NCI-H82 treated with DMSO at 0.1 percent for 48 hours (cell line): ENCODE measurements around the gene TPH1.
"Not testable (repeated sequence)": the region's sequence is repeated elsewhere in the genome, so short reads cannot be mapped to it uniquely, and the experiment has no call there.

Experiments
- DNase-seq: peaks from one replicate; lab custom pipeline; 2025; ENCODE audit not compliant: unreplicated experiment; lab: John Stamatoyannopoulos, UW

The TPH1 gene

GRCh38 chr11:18027475-18027874 lies 18.6 kb downstream of the TPH1 start:
- no peak for DNase-seq

- DNase-seq, result no peak
Observed at GRCh38 chr11:18022419-18022818, 23.6 kb downstream of the TPH1 start.

- DNase-seq, result no peak
Observed at GRCh38 chr11:18019650-18020049, 26.4 kb downstream of the TPH1 start.

- peak; percentile 37 for DNase-seq
Observed at GRCh38 chr11:18016789-18017188, 29.3 kb downstream of the TPH1 start.

- no peak for DNase-seq
Observed at GRCh38 chr11:18014876-18015275, 31.2 kb downstream of the TPH1 start.

- no peak for DNase-seq
Observed at GRCh38 chr11:18013790-18014507, 32.1 kb downstream of the TPH1 start.

- peak; percentile 77 for DNase-seq
Observed at GRCh38 chr11:18012906-18013781, 32.9 kb downstream of the TPH1 start, which contains the start of gene SERGEF. TSS of gene SERGEF (minus strand) at chr11:18013047. CDS start at chr11:18013010, 37 bp downstream.

GRCh38 chr11:18012122-18012905 lies 33.8 kb downstream of the TPH1 start:
- no peak for DNase-seq

- DNase-seq, result no peak
Observed at GRCh38 chr11:18011633-18012032, 34.4 kb downstream of the TPH1 start.

- DNase-seq, result peak; percentile 44
Observed at GRCh38 chr11:18010977-18011586, 35.0 kb downstream of the TPH1 start.

- DNase-seq, result peak; percentile 24
Observed at GRCh38 chr11:18010121-18010670, 35.9 kb downstream of the TPH1 start.

GRCh38 chr11:18005376-18006129 lies 40.5 kb downstream of the TPH1 start:
- no peak for DNase-seq

- no peak for DNase-seq
Observed at GRCh38 chr11:18001191-18001590, 44.9 kb downstream of the TPH1 start.

GRCh38 chr11:18000760-18001159 lies 45.3 kb downstream of the TPH1 start:
- no peak for DNase-seq

- DNase-seq, result not testable (repeated sequence)
Observed at GRCh38 chr11:18000128-18000527, 45.9 kb downstream of the TPH1 start.
